Right cardiac atrium (tissue), 5 donors: ENCODE measurements around the gene AIFM1. TPM values are rescaled to one million over a fixed set of nuclear protein-coding genes. Genes with fewer than 3 reads are reported as not detected.
"Not testable (repeated sequence)": the region's sequence is repeated elsewhere in the genome, so short reads cannot be mapped to it uniquely, and the experiment has no call there.

Experiments used
- ATAC-seq, 2 donors: fragments of 200-7000 bp; cut with Tn5 transposase; one replicate each; pipeline versions ENCODE4 v1.8.0 to v1.9.1; 2020; ENCODE audit warnings: moderate library complexity in 2 of 2, mild to moderate bottlenecking in 1 of 2
- DNase-seq, 3 donors: peaks; one replicate each; pipeline ENCODE4 v3.0.0-alpha.2; 2020
- H3K27ac ChIP-seq: one replicate; pipeline ENCODE4 v1.5.1; 2013; ENCODE audit warnings: mild to moderate bottlenecking, low read length, control low read depth, moderate library complexity
- H3K27me3 ChIP-seq: one replicate; pipeline ENCODE4 v1.6.1; 2013; ENCODE audit not compliant: control insufficient read depth, insufficient read depth
- H3K4me1 ChIP-seq: one replicate; pipeline ENCODE4 v1.6.1; 2013; ENCODE audit warnings: low read length; ENCODE audit not compliant: control insufficient read depth, insufficient read depth
- H3K4me3 ChIP-seq: one replicate; pipeline ENCODE4 v1.5.1; 2013; ENCODE audit warnings: low read length, control low read depth
- H3K9me3 ChIP-seq: one replicate; pipeline ENCODE4 v1.6.1; 2013; ENCODE audit warnings: low read length; ENCODE audit not compliant: control insufficient read depth
- WGBS: extraction: QIAGEN DNeasy Blood & Tissue Kit; methylation state at CpG from one replicate; pipeline ENCODE4 v1.1.7; 2013; 5-methylcytosine and 5-hydroxymethylcytosine counted together
- intact Hi-C, 4 donors: fragments of 100-400 bp; cut with DNase I; formaldehyde crosslinking; loops; one replicate each; pipeline versions ENCODE4 v1.11.0 to v1.14.0; 2022 to 2023
- polyA plus RNA-seq: library from polyadenylated mRNA; stranded (reverse); fragments of 200-250 nt; gene quantifications from one replicate; pipeline ENCODE4 v1.2.3, GENCODE V29; 2013
- total RNA-seq, 4 donors: library from RNA; stranded (reverse); fragmentation: NEBNext Ultra II Directional; extraction: Animal tissue kit (Norgen Biotek cat#: 25700); gene quantifications; one replicate each; pipeline ENCODE4 v1.2.1, GENCODE V29; 2021
- donor health status: healthy with polysubstance abuse.
- donor health status: DM: no; HTN: yes; CAD: no.
- donor health status: DM: no; HTN: no; CAD: no.
- donor health status: DM: no; HTN: yes; CAD: no; lungs with severe emphysema.
- donor health status: DM: yes; HTN: yes; CAD: no.

The AIFM1 gene
- total and polyA plus RNA-seq, 5 donors, result 82.0 to 129 (median 96.4) TPM

DNA sequence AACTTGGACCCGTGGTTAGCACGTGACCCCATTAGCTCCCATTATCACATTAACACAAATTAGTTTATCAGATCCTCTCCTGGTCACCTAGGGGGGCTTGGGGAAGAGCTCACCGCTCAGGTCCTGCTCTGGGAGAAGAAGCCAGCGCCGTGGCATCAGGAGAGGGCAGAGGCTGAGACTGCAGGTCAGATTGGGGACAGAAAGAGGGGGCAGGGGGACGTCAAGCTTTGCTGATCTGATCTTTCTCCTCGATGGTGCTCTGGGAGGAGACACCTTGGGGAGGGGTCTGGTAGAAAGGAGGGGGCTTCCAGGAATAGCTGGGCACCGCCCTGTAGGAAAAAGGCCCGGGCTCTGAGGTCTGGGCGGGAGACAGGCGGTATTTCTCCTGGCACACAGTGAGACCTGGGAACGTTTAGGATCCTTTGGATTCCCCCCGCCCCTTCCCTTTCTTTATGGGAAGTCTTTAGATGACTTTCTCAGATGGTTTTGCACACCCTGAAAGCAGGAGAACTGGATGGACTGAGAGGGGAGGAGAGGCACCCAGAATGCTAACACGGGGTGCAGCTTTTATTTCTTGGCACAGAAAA lies 46.2 kb downstream of the AIFM1 start:
- Histone ChIP-seq H3K27me3 (no peaks in the 10 kb centered on the region), H3K4me1 (no peaks in the 10 kb centered on the region), H3K27ac (peak overlapping the region; percentile 30), H3K4me3 (no peak overlapping the region), H3K9me3 (no peaks in the 10 kb centered on the region)
- DNase-seq (no peak), ATAC-seq (no peak)
- 52% methylated on average over 14 of the region's 14 CpGs for WGBS
- intact Hi-C loops, result no loop called here

DNA sequence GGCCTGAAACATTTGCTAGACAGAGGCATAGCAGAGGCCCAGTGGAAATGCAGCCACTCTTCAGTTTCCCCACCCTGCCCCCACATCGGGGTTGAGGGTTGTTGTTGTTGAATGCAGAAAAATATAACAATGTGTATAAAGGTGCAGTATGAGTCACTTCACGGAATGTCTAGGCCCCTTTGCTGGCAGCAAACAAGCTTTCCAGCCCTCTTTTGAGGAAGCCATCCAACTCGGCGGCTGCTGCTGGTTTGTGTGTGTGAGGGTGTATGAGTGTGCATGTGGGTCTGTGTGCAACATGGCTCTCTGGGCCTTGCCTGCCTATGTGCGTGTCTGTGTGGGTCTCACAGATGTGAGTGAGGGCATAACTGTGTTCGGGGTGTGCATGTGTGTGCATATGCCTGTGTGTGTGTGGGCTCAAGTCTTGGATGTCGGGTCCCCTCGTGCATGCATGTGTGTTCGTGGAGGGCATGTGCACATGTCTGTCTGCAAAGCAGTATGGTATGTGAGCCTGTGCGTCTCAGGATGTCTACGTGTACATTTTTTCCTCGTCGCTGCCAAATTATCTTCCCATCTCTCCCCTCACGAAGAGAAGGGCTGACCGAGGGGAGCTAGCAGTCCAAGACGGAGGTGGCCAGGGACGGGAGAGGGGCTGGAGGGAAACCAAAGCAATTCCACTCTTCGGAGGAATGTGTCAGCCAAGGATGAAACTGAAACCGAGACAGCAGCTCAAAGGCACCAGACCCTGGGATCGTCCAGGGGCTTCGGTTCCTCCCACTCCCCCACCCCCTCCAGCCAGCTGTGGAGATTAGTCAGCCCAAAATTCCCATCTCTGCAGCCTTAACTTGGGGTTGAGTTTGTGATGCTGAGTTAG lies 47.0 kb downstream of the AIFM1 start:
- peak overlapping the region; percentile 38 for H3K27ac ChIP-seq
- H3K27me3 ChIP-seq, result no peaks in the 10 kb centered on the region
- H3K4me3 ChIP-seq, result no peak overlapping the region
- intact Hi-C loops, result no loop called here
- WGBS, result 42% methylated on average over 21 of the region's 21 CpGs
- ATAC-seq, result no peak
- DNase-seq, result no peak
- H3K9me3 ChIP-seq, result no peaks in the 10 kb centered on the region
- no peaks in the 10 kb centered on the region for H3K4me1 ChIP-seq

DNA sequence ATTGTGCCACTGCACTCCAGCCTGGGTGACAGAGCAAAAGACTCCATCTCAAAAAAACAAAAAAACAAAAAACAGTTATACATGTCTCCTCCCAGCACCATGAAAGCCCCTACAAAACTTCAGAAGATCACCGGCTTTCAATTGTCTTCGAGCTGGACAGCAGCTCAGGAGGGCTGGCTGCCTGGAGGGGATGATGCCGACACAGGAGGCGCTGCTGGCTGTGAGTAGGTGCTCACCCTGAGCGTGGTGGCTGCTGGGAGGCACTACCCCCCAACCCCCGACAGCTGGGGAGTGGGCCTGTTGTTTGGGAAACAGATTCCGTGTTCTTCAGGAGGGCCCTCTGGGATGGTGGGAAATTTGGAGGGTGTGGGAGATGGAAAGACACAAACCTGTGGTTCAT lies 48.5 kb downstream of the AIFM1 start:
- 93% methylated on average over 7 of the region's 7 CpGs for WGBS
- H3K27ac ChIP-seq, result no peak overlapping the region
- H3K27me3 ChIP-seq, result no peaks in the 10 kb centered on the region
- intact Hi-C loops, result no loop called here
- no peak overlapping the region for H3K4me3 ChIP-seq
- no peaks in the 10 kb centered on the region for H3K9me3 ChIP-seq
- DNase-seq, result no peak
- ATAC-seq, result no peak
- no peaks in the 10 kb centered on the region for H3K4me1 ChIP-seq

- 91% methylated on average over 10 of the region's 10 CpGs for WGBS
- DNase-seq, H3K4me3 ChIP-seq, ATAC-seq, H3K27ac ChIP-seq, H3K4me1 ChIP-seq, H3K27me3 ChIP-seq, intact Hi-C loops, H3K9me3 ChIP-seq: not testable (repeated sequence)
Observed at GRCh38 chrX:130115119-130115885, 50.3 kb downstream of the AIFM1 start.

- Histone ChIP-seq H3K27ac (no peak overlapping the region), H3K9me3 (no peaks in the 10 kb centered on the region), H3K27me3 (no peaks in the 10 kb centered on the region), H3K4me1 (peaks cover 1% of the 10 kb centered on the region), H3K4me3 (no peak overlapping the region)
- intact Hi-C loops, result no loop called here
- no peak for ATAC-seq
- WGBS, result 80% methylated on average over 9 of the region's 9 CpGs
- no peak for DNase-seq
Observed at GRCh38 chrX:130114141-130114588, 51.5 kb downstream of the AIFM1 start.

DNA sequence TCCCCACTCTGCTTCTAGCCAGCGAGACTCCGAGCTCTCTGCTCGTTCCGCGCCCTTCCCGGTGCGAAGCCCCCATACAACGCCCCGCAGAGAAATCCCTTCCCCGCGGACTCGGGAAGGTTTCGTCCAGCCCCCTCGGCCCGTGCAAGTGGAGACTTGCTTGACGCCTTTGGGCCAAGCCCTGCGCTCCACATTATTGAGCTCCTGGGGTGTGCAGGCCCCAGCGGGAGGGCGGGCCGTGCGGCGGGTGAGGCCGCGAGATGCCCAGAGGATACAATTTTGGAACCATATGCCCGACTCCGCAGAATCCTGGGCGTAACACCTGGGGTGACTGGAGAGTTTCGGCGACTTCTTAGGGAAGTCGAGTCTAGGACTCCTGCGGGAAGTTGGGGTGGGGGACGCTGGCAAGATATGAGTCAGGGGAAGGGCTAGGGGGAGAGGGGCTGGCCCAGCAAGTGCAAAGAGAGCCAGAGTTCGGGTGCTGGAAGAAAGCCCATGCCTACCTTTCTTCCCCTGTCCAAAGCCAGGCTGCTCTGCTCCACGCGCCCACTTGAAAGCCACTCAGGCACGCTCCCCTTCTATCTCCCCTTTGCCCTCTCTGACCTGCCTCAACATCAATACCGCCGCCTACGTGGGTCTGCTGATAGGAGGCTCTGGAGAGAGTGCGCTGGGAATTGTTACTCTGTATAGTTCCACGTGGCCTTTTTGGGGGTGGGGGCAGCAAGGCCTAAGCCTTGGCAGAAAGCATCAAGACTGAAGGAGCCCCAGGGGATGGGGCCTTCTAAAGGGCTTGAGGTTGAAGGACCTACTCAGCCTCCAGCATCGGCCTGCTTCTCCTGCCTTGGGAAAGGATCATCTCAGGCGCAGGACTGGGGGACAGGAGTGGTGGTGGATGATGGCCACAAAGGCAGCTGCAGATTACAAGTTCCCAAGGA lies 54.2 kb downstream of the AIFM1 start:
- peak overlapping the region; percentile 52 for H3K27ac ChIP-seq
- 34% methylated on average over 43 of the region's 43 CpGs for WGBS
- no peak for ATAC-seq
- H3K9me3 ChIP-seq, result no peaks in the 10 kb centered on the region
- DNase-seq, result peak in 1 of 3 donors; percentile 67
- peak overlapping the region; percentile 79 for H3K4me3 ChIP-seq
- intact Hi-C loops, result no loop called here
- no peaks in the 10 kb centered on the region for H3K27me3 ChIP-seq
- H3K4me1 ChIP-seq, result peaks cover 3% of the 10 kb centered on the region

DNA sequence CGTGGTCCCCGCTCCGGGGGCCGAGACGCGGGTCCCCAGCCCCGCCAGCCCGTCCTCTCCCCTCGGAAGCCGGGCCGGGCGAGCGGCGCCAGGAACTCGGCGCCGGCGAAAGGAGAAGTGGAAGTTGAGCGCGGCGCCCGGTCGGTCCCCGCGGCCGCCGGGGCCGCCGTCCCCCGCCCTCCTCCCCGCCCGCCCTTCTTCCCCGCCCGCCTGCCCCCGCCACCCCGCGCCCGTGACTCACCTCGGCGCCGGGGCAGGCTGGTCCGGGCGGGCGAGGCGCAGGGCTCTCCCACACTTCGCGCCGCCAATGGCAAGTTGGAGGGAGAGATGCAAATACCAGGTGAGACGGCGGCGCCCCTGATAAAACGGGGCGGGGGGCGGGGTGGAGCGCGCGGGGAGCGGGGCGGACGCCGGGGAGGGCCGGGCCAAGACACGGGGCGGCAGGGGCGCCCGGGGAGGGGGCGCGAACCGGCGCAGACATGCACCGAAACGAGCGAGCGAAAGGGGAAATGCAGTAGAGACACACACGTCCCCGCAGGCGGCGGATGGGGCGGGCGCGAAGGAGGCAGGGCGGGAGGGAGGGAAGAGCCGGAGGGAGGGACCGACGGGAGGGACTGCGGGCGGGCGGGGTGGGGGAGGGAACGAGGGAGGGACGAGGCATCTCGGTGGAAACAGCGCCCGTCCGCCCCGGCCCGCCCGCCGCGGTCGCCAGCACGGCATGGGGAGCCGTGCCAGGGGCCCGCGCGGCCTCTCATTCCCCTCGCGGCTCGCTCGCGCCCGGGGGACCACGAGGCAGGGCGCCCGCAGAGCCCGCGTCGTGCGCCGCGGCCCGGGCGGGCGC lies 55.0 kb downstream of the AIFM1 start, which contains the start of gene ELF4:
TSS of gene ELF4 (minus strand) at position 119 of the 841 bp plus-strand sequence. CDS start 29,167 bp downstream, outside the sequence.
- ATAC-seq (peak; percentile 56 to 77), DNase-seq (peak in 2 of 3 donors; percentile 76 to 83)
- Histone ChIP-seq H3K27ac (peak within 1 kb of the TSS; percentile 70), H3K4me3 (peak within 1 kb of the TSS; percentile 79), H3K27me3 (no peaks in the 10 kb centered on the region), H3K9me3 (no peaks in the 10 kb centered on the region), H3K4me1 (peaks cover 6% of the 10 kb centered on the region)
- WGBS, result 1% methylated on average over 87 of the region's 123 CpGs
- intact Hi-C loops, result no loop called here

- WGBS, result 5% methylated on average over 81 of the region's 81 CpGs
- intact Hi-C loops, result no loop called here
- DNase-seq (peak in 2 of 3 donors; percentile 61 to 68), ATAC-seq (peak; percentile 27 to 38)
- Histone ChIP-seq H3K27ac (peak overlapping the region; percentile 70), H3K9me3 (no peaks in the 10 kb centered on the region), H3K4me3 (peak overlapping the region; percentile 79), H3K27me3 (no peaks in the 10 kb centered on the region), H3K4me1 (peaks cover 6% of the 10 kb centered on the region)
Observed at GRCh38 chrX:130109429-130110378, 55.9 kb downstream of the AIFM1 start.
